Fibroblast of villous mesenchyme (primary cell): ENCODE measurements around the gene THOC5. TPM values are rescaled to one million over a fixed set of nuclear protein-coding genes. Genes with fewer than 3 reads are reported as not detected.
"Not testable (repeated sequence)": the region's sequence is repeated elsewhere in the genome, so short reads cannot be mapped to it uniquely, and the experiment has no call there.

Source experiments
- DNase-seq: peaks from one replicate; pipeline ENCODE4 v3.0.0-alpha.2; 2010; ENCODE audit warnings: low read depth
- H3K4me3 ChIP-seq: 2 replicates; pipeline ENCODE4 v1.5.1; 2011; ENCODE audit warnings: low read depth, mild to moderate bottlenecking, low read length
- total RNA-seq: library from RNA; depleted of rRNA; stranded (reverse); fragments of >200 nt; gene quantifications from 2 replicates; pipeline ENCODE4 v1.2.3, GENCODE V29; 2012
- TF ChIP-seq, protein P1 (sequence below): IDR thresholded peaks from 2 replicates; pipeline ENCODE4 v1.5.1; 2012; ENCODE audit warnings: low read depth, mild to moderate bottlenecking, low read length; ENCODE audit not compliant: insufficient read depth

THOC5 gene
- total RNA-seq, 1 donor = 37.6 TPM

- DNase-seq = no peak
- no peak overlapping the region for H3K4me3 ChIP-seq
Observed at GRCh38 chr22:29509298-29509697, 44.3 kb downstream of the THOC5 start.

DNA sequence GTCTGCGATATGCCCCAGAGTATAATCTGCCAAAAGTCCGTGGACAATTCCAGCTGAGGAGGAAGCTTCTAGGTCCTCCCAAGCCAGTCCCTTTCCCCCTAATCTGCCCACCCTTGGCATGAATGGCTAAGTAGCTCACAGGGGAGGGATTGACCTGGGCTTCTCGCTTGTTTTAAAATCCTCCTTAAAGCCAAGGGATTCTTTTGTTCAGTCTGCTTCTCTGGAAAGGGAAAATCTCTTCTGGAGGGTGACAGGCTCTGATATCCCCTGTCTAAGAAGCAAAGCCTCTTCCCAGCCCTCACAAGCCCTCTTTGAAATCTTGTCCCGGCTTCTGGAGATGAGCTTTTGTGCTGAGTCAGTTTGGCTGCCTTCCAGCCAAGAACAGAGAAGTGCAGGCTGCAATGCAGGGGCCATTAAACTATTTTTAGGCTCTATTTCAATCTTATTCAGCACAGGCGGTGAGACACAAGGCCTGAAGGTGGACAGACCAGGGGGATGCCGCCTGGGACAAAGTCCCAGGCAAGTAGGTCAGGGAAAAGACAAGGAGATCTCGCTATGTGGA lies 49.7 kb downstream of the THOC5 start:
- peak; percentile 88 for DNase-seq
- TF ChIP-seq, protein P1, sequence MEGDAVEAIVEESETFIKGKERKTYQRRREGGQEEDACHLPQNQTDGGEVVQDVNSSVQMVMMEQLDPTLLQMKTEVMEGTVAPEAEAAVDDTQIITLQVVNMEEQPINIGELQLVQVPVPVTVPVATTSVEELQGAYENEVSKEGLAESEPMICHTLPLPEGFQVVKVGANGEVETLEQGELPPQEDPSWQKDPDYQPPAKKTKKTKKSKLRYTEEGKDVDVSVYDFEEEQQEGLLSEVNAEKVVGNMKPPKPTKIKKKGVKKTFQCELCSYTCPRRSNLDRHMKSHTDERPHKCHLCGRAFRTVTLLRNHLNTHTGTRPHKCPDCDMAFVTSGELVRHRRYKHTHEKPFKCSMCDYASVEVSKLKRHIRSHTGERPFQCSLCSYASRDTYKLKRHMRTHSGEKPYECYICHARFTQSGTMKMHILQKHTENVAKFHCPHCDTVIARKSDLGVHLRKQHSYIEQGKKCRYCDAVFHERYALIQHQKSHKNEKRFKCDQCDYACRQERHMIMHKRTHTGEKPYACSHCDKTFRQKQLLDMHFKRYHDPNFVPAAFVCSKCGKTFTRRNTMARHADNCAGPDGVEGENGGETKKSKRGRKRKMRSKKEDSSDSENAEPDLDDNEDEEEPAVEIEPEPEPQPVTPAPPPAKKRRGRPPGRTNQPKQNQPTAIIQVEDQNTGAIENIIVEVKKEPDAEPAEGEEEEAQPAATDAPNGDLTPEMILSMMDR = no peak
- H3K4me3 ChIP-seq = no peak overlapping the region

More at GRCh38 chr22:29509298-29509697, 44.3 kb downstream of the THOC5 start:
- TF ChIP-seq, protein P1 = no peak

- TF ChIP-seq, protein P1 = no peak
- no peak for DNase-seq
- H3K4me3 ChIP-seq = no peak overlapping the region
Observed at GRCh38 chr22:29499852-29500251, 53.7 kb downstream of the THOC5 start.

- H3K4me3 ChIP-seq = no peak overlapping the region
- TF ChIP-seq, protein P1 = no peak
- no peak for DNase-seq
Observed at GRCh38 chr22:29493636-29494035, 59.9 kb downstream of the THOC5 start.

DNA sequence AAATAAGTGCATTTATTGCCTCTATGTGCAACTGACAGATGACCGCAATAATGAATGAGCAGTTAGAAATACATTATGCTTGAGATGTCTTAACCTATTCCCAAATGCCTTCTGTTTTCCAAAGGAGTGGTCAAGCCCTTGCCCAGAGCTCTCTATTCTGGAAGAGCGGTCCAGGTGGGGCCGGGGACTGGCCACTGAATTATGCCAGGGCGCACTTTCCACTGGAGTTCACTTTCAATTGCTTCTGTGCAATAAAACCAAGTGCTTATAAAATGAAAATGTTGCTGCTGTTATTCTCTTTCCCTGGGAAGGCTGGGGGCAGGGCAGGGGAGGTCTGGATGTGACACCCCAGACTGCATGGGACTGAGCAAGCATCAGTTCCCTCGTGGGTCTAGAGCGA lies 62.5 kb downstream of the THOC5 start:
- no peak for DNase-seq
- H3K4me3 ChIP-seq = no peak overlapping the region
- TF ChIP-seq, protein P1 = no peak

GRCh38 chr22:29489127-29489780 lies 64.3 kb downstream of the THOC5 start:
- not testable (repeated sequence) for DNase-seq, H3K4me3 ChIP-seq

DNA sequence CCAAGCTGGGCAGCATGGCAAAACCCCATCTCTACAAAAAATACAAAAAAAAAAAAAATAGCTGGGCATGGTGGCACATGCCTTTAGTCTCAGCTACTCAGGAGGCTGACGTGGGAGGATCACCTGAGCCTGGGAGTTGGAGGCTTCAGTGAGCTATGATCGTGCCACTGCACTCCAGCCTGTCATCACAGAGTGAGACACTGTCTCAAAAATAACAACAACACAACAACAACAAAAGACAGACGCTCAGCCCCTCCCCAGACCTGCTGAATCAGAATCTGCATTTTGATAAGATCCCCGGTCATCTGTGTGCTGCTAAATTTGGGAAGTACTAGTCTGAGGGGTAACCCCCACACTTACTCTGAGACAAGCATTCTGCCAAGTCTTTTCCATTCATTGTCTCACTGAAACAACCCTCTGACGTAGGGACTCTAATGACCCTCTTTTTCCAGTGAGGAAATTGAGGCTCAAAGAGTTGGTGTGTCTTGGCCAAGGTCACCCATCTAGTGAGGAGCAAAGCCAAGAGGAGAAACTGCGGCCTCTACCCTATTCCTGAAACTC lies 66.1 kb downstream of the THOC5 start:
- TF ChIP-seq, protein P1 = no peak

More for the DNA sequence above, 66.1 kb downstream of the THOC5 start:
- no peak overlapping the region for H3K4me3 ChIP-seq
- DNase-seq = no peak
